Measurements from ENCODE around the gene OXSR1. TPM values are rescaled to one million over a fixed set of nuclear protein-coding genes. Genes with fewer than 3 reads are reported as not detected.

The OXSR1 gene
- total and polyA plus RNA-seq, 10 donors: 9.3 to 45.0 (median 30.5) TPM

DNA sequence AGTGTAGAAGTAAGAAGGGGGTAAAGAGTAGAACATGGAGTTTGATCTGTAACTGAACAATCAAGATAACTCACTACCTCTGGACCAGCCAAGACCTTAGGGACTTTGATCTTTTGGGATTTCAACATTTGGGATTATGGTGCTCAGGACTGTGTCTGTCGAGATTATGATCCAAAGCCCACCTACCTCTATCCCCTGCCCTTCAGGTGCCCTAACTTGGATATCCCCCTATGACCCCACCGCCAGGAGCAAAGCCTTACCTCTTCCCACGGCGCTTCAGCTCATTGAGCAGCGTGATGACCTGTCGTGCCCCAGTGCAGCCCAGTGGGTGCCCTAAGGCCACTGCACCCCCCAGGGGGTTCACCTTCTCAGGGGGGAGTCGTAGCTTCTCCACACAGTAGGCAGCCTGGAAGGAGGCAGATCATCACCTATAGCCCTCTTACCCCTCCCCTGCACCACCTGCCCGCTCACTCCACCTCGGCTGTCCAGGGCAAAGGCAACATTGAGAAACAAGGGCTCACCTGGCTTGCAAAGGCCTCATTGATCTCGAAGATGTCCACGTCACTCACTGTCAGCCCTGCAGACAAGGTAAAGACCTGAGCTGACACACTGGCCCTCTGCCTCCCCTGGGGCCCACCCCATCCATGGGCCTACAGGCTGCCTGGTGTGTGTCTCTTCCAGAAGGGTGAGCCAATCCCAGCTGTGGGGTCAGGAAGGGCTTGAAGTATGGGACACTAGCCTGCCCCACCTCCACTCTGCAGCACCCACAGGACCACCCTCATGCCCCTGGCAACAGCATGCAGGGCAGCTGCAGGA is 39.8 kb upstream of the OXSR1 start:
- peaks cover 0 to 100% (median 100%) of the 10 kb centered on the region in 6 donors for H3K36me3 ChIP-seq
- H3K27me3 ChIP-seq (replicated peaks in 1 of 7): no peaks in the 10 kb centered on the region
- 93 to 98% (median 95%) methylated on average over 11 of the region's 11 CpGs for WGBS, 5 donors
- no peak overlapping the region for H3K27ac ChIP-seq
- no peak for DNase-seq
- no peak overlapping the region for H3K4me3 ChIP-seq
- intact Hi-C loops (cut with DNase I; ENCODE audit: low total_unique reads): no loop called here
- TF ChIP-seq POLR2A (IDR thresholded peaks at IDR 0.05): no peak
- TF ChIP-seq POLR2AphosphoS5 (IDR thresholded peaks at IDR 0.05): peak in 2 of 3 donors; percentile 7 to 47
- no peaks in the 10 kb centered on the region for H3K9me3 ChIP-seq
- peaks cover 0 to 21% (median 7%) of the 10 kb centered on the region in 6 donors for H3K4me1 ChIP-seq

DNA sequence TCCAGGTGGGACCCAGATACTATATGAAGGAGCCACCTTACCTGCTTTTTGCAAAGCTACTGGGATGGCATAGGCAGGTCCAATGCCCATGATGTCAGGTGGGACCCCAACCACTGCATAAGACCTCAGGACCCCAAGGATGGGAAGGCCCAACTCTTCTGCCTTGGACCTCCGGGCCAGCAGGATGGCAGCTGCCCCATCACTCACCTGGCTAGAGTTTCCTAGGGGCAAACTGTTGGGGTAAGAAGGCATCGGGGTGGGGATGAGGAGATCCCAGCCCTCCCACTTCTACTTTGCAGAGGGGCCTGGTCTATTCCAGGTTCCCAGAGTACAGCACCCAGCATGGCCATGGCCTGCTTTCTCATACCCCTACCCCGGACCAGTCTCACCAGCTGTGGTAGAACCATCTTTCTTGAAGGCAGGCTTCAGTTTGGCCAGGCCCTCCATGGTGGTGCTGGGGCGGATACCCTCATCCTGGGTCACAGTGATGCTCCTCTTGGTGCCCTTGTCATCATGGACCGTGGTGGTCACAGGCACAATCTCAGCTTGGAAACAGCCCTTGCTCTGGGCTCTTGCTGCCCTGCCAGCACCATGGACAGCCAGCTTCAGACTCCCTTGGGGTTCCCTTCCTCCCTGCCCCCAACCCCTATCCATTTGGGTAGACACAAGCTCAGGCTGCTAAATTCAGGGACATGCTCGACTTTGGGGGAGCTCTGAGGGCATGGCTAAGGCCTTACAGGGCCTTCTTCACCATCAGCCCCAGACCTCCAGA is 39.0 kb upstream of the OXSR1 start:
- H3K4me1 ChIP-seq: peaks cover 0 to 29% (median 8%) of the 10 kb centered on the region in 6 donors
- no peaks in the 10 kb centered on the region for H3K9me3 ChIP-seq
- 94 to 98% (median 97%) methylated on average over 5 to 6 of the region's 6 CpGs; no CpG with 5 or more reads in 1 of the 5 donors for WGBS, 5 donors
- no peak overlapping the region for H3K27ac ChIP-seq
- no peaks in the 10 kb centered on the region for H3K27me3 ChIP-seq (replicated peaks in 1 of 7)
- intact Hi-C loops (cut with DNase I; ENCODE audit: low total_unique reads): no loop called here
- TF ChIP-seq, protein P1, sequence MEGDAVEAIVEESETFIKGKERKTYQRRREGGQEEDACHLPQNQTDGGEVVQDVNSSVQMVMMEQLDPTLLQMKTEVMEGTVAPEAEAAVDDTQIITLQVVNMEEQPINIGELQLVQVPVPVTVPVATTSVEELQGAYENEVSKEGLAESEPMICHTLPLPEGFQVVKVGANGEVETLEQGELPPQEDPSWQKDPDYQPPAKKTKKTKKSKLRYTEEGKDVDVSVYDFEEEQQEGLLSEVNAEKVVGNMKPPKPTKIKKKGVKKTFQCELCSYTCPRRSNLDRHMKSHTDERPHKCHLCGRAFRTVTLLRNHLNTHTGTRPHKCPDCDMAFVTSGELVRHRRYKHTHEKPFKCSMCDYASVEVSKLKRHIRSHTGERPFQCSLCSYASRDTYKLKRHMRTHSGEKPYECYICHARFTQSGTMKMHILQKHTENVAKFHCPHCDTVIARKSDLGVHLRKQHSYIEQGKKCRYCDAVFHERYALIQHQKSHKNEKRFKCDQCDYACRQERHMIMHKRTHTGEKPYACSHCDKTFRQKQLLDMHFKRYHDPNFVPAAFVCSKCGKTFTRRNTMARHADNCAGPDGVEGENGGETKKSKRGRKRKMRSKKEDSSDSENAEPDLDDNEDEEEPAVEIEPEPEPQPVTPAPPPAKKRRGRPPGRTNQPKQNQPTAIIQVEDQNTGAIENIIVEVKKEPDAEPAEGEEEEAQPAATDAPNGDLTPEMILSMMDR (IDR thresholded peaks at IDR 0.05 in 8 of 11, conservative IDR thresholded peaks at IDR 0.05 in 3 of 11): no peak
- TF ChIP-seq POLR2AphosphoS5 (IDR thresholded peaks at IDR 0.05): no peak
- no peak for TF ChIP-seq POLR2A (IDR thresholded peaks at IDR 0.05)
- H3K36me3 ChIP-seq: peaks cover 0 to 100% (median 99%) of the 10 kb centered on the region in 6 donors
- no peak overlapping the region for H3K4me3 ChIP-seq
- DNase-seq: no peak

DNA sequence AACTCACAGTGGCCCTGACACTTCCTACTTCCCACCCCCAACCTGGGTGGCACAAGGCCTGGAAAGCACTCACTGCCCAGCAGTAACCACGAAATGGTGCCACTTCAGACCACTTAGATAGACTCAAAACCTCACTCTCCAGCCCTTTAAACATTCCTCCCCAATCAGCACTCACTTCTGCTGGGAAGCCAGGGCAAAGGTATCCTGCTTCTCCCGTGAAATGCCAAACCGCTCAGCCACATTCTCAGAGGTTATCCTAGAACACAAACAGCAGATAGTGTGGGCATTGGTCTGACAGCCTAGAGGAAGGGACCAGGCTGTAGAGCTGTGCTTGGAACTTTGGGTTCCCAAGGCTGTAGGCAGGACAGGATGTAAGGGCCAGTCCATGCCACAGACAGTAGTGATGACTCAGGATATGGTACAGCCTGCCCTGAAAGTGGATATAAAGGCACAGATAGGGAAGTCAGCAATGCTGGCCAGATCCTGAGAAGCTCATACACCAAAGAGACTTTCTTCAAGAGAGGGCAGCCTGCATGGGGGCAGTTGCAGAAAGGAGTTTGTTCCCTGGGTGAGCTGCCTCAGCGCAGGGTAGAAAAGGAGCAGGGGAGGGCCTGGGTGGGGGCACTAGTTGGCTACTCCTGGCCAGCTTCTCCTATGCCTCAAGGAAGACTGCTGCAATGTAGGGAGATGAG is 37.6 kb upstream of the OXSR1 start:
- Histone ChIP-seq H3K36me3 (peaks cover 0 to 100% (median 96%) of the 10 kb centered on the region in 6 donors), H3K9me3 (no peaks in the 10 kb centered on the region), H3K27me3 (replicated peaks in 1 of 7) (no peaks in the 10 kb centered on the region), H3K4me1 (peaks cover 0 to 44% (median 16%) of the 10 kb centered on the region in 6 donors), H3K27ac (peak overlapping the region in 2 of 8 donors; percentile 44 to 50), H3K4me3 (no peak overlapping the region)
- WGBS, 5 donors: 91 to 97% (median 95%) methylated on average over 4 of the region's 4 CpGs
- intact Hi-C loops (cut with DNase I; ENCODE audit: low total_unique reads): no loop called here
- TF ChIP-seq POLR2AphosphoS5 (IDR thresholded peaks at IDR 0.05) (peak in 1 of 3 donors; percentile 49), POLR2A (IDR thresholded peaks at IDR 0.05) (no peak)
- no peak for DNase-seq

DNA sequence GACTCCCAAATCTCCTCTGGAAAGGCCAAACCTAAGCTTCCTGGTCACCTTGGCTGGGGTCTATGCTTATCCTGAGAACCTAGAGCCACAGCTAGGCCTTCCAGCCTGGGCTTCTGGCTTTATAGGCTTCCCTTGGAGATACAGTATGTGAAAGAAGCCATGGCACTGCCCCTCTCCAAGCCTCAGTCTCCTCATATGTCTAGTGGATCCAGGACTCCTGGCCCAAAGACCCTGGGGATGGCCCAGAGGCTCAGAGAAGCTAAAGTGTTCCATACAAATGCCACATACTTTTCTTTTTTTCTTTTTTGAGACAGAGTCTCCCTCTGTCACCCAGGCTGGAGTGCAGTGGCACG is 37.1 kb upstream of the OXSR1 start:
- no peak for DNase-seq
- Histone ChIP-seq H3K4me3 (no peak overlapping the region), H3K27me3 (replicated peaks in 1 of 7) (no peaks in the 10 kb centered on the region), H3K9me3 (no peaks in the 10 kb centered on the region), H3K4me1 (peaks cover 0 to 49% (median 20%) of the 10 kb centered on the region in 6 donors), H3K36me3 (peaks cover 0 to 100% (median 96%) of the 10 kb centered on the region in 6 donors), H3K27ac (peak overlapping the region in 2 of 8 donors; percentile 44 to 50)
- 93 to 100% (median 94%) methylated on average over 1 of the region's 1 CpG for WGBS, 5 donors
- intact Hi-C loops (cut with DNase I; ENCODE audit: low total_unique reads): no loop called here
- TF ChIP-seq POLR2A (IDR thresholded peaks at IDR 0.05) (no peak), POLR2AphosphoS5 (IDR thresholded peaks at IDR 0.05) (no peak)
- TF ChIP-seq, protein P1 (IDR thresholded peaks at IDR 0.05 in 8 of 11, conservative IDR thresholded peaks at IDR 0.05 in 3 of 11): no peak

All from spleen (tissue), 11 donors.